ENCODE results near the gene PHC2. TPM values are rescaled to one million over a fixed set of nuclear protein-coding genes. Genes with fewer than 3 reads are reported as not detected.

Gene PHC2
- total and polyA plus RNA-seq, 4 donors: 79.9 to 311 (median 121) TPM

DNA sequence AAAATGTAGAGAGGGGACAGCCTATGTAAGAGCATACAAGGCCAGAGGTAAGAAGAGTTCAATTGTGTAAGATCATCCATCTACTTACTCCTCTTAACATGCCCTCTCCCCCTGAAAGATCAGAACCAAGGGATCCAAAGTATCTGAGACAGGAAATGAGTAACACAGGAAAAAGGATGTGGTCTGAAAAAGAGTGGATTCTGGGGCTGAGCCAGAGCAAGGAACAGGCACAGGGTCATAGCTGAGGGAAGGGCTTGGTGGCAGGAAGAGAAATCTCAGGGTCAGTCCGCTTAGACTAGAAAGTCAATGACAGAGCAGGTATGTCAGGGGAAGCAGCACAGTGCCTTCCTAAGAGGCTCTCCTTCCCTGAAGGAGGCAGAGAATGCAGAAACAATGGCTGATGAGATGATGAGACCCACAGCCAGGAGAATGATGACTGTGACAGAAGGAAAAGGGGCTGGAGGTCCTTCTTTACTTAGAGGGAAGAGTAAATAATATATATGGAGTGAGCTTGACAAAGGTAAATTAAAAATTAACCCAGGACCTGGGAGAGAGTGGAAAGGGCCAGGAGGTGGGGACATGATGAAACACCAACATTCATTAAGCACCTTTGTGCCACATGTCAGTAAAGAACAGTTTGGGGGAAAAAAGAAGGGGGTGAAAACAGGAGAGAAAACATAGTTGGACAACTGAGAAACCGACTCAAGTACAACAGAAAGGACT lies 83.8 kb downstream of the PHC2 start:
- Histone ChIP-seq H3K27ac (ENCODE audit: low read depth in 1 of 2, low read length in 1 of 2) (peak overlapping the region; percentile 89 to 96), H3K4me1 (ENCODE audit: control insufficient read depth in 5 of 5, insufficient read depth in 5 of 5, low read length in 5 of 5) (peaks cover 16 to 68% (median 31%) of the 10 kb centered on the region in 5 donors), H3K4me3 (no peak overlapping the region), H3K36me3 (ENCODE audit: control insufficient read depth in 4 of 4, insufficient read depth in 4 of 4, low read length in 4 of 4) (peaks cover 0 to 6% (median 0%) of the 10 kb centered on the region in 4 donors), H3K9me3 (ENCODE audit: control insufficient read depth in 4 of 4, insufficient read depth in 3 of 4, low read length in 3 of 4) (no peaks in the 10 kb centered on the region), H3K9ac (ENCODE audit: insufficient read depth in 1 of 2, low read length in 2 of 2) (peak overlapping the region; percentile 44 to 63), H3K27me3 (ENCODE audit: control insufficient read depth in 3 of 3, insufficient read depth in 3 of 3, low read length in 2 of 3) (no peaks in the 10 kb centered on the region)
- ATAC-seq (ENCODE audit: insufficient read depth, low FRiP score) (peak; percentile 12), DNase-seq (peak in 2 of 3 donors; percentile 52 to 78)
- TF ChIP-seq, protein P1, sequence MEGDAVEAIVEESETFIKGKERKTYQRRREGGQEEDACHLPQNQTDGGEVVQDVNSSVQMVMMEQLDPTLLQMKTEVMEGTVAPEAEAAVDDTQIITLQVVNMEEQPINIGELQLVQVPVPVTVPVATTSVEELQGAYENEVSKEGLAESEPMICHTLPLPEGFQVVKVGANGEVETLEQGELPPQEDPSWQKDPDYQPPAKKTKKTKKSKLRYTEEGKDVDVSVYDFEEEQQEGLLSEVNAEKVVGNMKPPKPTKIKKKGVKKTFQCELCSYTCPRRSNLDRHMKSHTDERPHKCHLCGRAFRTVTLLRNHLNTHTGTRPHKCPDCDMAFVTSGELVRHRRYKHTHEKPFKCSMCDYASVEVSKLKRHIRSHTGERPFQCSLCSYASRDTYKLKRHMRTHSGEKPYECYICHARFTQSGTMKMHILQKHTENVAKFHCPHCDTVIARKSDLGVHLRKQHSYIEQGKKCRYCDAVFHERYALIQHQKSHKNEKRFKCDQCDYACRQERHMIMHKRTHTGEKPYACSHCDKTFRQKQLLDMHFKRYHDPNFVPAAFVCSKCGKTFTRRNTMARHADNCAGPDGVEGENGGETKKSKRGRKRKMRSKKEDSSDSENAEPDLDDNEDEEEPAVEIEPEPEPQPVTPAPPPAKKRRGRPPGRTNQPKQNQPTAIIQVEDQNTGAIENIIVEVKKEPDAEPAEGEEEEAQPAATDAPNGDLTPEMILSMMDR (IDR thresholded peaks at IDR 0.05; ENCODE audit: control extremely low read depth, extremely low read depth): no peak
- WGBS, 2 donors: 19 to 31% methylated on average over 2 of the region's 2 CpGs

DNA sequence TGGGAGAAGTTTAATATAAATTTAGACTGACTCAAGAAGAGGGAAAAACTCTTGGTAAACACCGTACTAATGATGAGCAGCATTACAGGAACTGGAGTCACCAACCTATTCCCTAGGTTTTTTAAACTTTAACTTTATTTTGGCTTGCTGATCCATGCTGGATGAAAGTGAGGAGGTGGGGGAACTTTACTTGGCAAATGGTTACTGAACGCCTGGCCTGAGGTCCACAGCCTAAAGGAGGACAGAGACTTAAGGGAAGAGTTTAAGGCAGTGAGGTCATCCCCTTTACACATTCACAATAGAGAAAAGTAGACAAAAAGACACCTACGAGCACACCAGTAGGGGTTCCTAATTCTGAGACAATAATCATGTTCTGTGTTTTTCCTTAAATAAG lies 84.4 kb downstream of the PHC2 start:
- H3K27ac ChIP-seq (ENCODE audit: low read depth in 1 of 2, low read length in 1 of 2): peak overlapping the region; percentile 83 to 96
- ATAC-seq (ENCODE audit: insufficient read depth, low FRiP score) (no peak), DNase-seq (no peak)
- H3K27me3 ChIP-seq (ENCODE audit: control insufficient read depth in 3 of 3, insufficient read depth in 3 of 3, low read length in 2 of 3): no peaks in the 10 kb centered on the region
- no peaks in the 10 kb centered on the region for H3K9me3 ChIP-seq (ENCODE audit: control insufficient read depth in 4 of 4, insufficient read depth in 3 of 4, low read length in 3 of 4)
- H3K4me3 ChIP-seq: no peak overlapping the region
- TF ChIP-seq, protein P1 (IDR thresholded peaks at IDR 0.05; ENCODE audit: control extremely low read depth, extremely low read depth): no peak
- peak overlapping the region in 1 of 2 donors; percentile 63 for H3K9ac ChIP-seq (ENCODE audit: insufficient read depth in 1 of 2, low read length in 2 of 2)
- peaks cover 0 to 7% (median 2%) of the 10 kb centered on the region in 4 donors for H3K36me3 ChIP-seq (ENCODE audit: control insufficient read depth in 4 of 4, insufficient read depth in 4 of 4, low read length in 4 of 4)
- WGBS, 2 donors: 39 to 57% methylated on average over 3 of the region's 3 CpGs
- H3K4me1 ChIP-seq (ENCODE audit: control insufficient read depth in 5 of 5, insufficient read depth in 5 of 5, low read length in 5 of 5): peaks cover 20 to 73% (median 36%) of the 10 kb centered on the region in 5 donors

DNA sequence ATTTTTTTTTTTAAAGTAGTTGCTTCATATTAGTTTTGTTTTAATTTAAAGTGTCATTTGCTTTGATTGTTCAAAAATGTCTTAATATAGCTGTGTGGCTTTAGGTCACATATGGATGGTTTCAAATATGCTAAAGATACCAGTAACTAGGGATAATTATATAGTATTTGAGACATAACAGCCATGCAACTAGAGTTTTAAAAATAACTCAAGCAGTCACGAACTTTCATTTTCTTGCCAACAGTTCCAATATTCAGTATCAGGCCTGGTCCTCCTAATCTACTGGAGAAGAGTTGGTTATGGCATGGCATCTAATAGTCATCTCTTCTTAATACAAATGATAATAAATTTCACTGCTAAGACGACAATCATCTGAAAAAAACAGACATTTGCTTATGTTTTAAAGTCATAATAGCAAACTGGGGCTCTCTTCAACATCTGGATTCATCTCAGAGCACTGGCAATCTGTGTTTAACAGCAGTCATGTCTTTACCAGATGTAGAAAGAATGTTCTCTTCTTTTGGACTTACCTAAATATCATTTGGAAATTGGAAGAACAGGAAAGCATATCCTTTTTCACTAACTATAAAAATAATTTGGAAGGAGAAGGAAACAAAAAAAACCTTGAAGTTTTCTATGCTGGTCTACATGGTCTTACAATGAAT lies 85.9 kb downstream of the PHC2 start:
- H3K9ac ChIP-seq (ENCODE audit: insufficient read depth in 1 of 2, low read length in 2 of 2): peak overlapping the region in 1 of 2 donors; percentile 63
- 44 to 71% methylated on average over 2 of the region's 2 CpGs for WGBS, 2 donors
- peak overlapping the region; percentile 36 to 59 for H3K27ac ChIP-seq (ENCODE audit: low read depth in 1 of 2, low read length in 1 of 2)
- H3K36me3 ChIP-seq (ENCODE audit: control insufficient read depth in 4 of 4, insufficient read depth in 4 of 4, low read length in 4 of 4): peaks cover 0 to 11% (median 4%) of the 10 kb centered on the region in 4 donors
- TF ChIP-seq, protein P1 (IDR thresholded peaks at IDR 0.05; ENCODE audit: control extremely low read depth, extremely low read depth): no peak
- peaks cover 26 to 70% (median 45%) of the 10 kb centered on the region in 5 donors for H3K4me1 ChIP-seq (ENCODE audit: control insufficient read depth in 5 of 5, insufficient read depth in 5 of 5, low read length in 5 of 5)
- ATAC-seq (ENCODE audit: insufficient read depth, low FRiP score) (no peak), DNase-seq (peak in 1 of 3 donors; percentile 54)
- H3K4me3 ChIP-seq: no peak overlapping the region
- no peaks in the 10 kb centered on the region for H3K27me3 ChIP-seq (ENCODE audit: control insufficient read depth in 3 of 3, insufficient read depth in 3 of 3, low read length in 2 of 3)
- H3K9me3 ChIP-seq (ENCODE audit: control insufficient read depth in 4 of 4, insufficient read depth in 3 of 4, low read length in 3 of 4): no peaks in the 10 kb centered on the region

Data from lung (tissue), 12 donors.